ENCODE measurements around the gene PTPRR. TPM values are rescaled to one million over a fixed set of nuclear protein-coding genes. Genes with fewer than 3 reads are reported as not detected.

Gene PTPRR
- total RNA-seq, 1 donor from 2014 or later: under 0.01 TPM

DNA sequence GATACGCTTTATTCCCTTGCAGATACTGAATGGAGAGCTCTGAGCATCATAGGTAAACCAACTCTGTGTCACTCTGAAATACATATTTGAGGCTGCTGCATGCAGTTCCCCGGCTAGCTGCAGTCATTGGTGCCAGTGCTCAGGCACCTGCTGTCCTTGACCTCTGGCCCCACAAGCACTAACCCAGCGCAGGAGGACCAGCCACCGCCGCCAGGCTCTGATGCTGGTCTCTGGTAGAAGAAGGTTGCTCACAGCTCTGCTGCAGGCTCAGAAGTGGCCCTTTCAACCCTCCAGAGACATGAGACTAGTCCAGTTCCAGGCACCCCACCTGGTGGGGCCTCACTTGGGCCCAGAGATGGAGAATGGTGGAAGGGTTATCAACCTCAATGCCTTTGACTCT is 248.8 kb downstream of the PTPRR start:
- Histone ChIP-seq H3K27me3 (ENCODE audit: control insufficient read depth, insufficient read depth, low read length) (no peaks in the 10 kb centered on the region), H3K4me3 (ENCODE audit: low read depth, low read length) (no peak overlapping the region), H3K36me3 (ENCODE audit: control insufficient read depth, insufficient read depth, low read length) (no peaks in the 10 kb centered on the region)
- FAIRE-seq (no peak), DNase-seq (ENCODE audit: low read depth) (no peak)
- TF ChIP-seq, protein P1, sequence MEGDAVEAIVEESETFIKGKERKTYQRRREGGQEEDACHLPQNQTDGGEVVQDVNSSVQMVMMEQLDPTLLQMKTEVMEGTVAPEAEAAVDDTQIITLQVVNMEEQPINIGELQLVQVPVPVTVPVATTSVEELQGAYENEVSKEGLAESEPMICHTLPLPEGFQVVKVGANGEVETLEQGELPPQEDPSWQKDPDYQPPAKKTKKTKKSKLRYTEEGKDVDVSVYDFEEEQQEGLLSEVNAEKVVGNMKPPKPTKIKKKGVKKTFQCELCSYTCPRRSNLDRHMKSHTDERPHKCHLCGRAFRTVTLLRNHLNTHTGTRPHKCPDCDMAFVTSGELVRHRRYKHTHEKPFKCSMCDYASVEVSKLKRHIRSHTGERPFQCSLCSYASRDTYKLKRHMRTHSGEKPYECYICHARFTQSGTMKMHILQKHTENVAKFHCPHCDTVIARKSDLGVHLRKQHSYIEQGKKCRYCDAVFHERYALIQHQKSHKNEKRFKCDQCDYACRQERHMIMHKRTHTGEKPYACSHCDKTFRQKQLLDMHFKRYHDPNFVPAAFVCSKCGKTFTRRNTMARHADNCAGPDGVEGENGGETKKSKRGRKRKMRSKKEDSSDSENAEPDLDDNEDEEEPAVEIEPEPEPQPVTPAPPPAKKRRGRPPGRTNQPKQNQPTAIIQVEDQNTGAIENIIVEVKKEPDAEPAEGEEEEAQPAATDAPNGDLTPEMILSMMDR (IDR thresholded peaks at IDR 0.05; ENCODE audit: insufficient read depth, low read length, severe bottlenecking): no peak

DNA sequence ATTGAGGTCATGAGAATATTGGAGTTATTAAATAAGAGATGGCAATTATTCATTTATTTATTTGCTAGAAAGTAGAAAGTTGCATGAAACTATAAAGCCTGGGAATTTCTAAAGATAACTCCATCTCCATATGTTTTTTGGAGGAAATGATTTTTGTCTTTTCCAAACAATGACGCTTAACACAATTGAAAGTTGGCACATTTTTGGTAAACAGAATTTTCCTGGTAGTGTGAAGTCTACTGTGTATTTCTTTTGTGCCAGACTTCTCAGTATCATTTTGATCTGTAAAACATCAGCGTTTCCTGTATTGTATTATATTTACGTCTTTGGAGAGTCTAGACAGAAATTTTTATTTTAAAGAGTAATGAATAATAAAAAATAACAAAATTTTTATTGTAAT is 249.6 kb downstream of the PTPRR start:
- Histone ChIP-seq H3K36me3 (ENCODE audit: control insufficient read depth, insufficient read depth, low read length) (no peaks in the 10 kb centered on the region), H3K27me3 (ENCODE audit: control insufficient read depth, insufficient read depth, low read length) (no peaks in the 10 kb centered on the region), H3K4me3 (ENCODE audit: low read depth, low read length) (no peak overlapping the region)
- FAIRE-seq: no peak
- TF ChIP-seq, protein P1 (IDR thresholded peaks at IDR 0.05; ENCODE audit: insufficient read depth, low read length, severe bottlenecking): no peak
- no peak for DNase-seq (ENCODE audit: low read depth)

DNA sequence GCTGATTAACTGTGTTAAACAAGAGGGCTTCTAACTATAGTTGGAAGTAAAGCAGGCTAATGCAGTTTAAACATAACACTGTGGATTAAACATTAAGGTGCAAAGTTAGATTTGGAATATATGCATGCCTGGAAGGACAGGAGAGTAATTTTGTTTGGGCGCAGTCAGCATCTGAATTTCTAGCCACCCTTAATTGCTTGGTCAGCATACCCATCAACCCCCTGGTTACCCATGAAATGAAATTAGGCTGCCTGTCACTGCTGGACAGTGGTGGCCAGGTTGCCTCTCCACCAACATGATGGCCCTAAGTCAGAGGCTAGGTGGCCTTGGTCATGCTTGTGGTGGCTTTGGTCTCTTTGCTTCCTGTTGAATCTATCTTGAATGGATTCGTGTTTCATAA is 253.3 kb downstream of the PTPRR start:
- Histone ChIP-seq H3K4me3 (ENCODE audit: low read depth, low read length) (no peak overlapping the region), H3K27me3 (ENCODE audit: control insufficient read depth, insufficient read depth, low read length) (no peaks in the 10 kb centered on the region), H3K36me3 (ENCODE audit: control insufficient read depth, insufficient read depth, low read length) (no peaks in the 10 kb centered on the region)
- TF ChIP-seq, protein P1 (IDR thresholded peaks at IDR 0.05; ENCODE audit: insufficient read depth, low read length, severe bottlenecking): no peak
- DNase-seq (ENCODE audit: low read depth): no peak
- FAIRE-seq: no peak

DNA sequence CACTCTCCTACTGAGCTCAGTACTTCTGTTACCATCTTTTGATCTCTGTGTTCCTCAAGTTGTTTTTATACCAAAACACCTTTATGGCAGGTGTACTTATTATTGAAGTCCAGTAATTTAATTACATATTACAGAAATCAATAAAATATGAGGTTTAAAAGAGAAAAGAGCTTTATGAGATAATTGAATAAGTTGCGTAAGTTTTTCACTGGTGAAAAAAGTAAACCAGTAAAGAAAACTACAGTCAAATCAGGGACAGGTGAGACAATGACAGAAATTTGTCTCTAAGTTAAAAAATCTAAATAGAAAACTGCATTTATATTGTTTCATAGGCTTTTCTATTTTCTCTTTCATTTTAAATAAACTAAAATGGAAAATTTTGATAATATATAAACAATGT is 254.2 kb downstream of the PTPRR start:
- no peaks in the 10 kb centered on the region for H3K27me3 ChIP-seq (ENCODE audit: control insufficient read depth, insufficient read depth, low read length)
- H3K4me3 ChIP-seq (ENCODE audit: low read depth, low read length): no peak overlapping the region
- FAIRE-seq: no peak
- no peaks in the 10 kb centered on the region for H3K36me3 ChIP-seq (ENCODE audit: control insufficient read depth, insufficient read depth, low read length)
- DNase-seq (ENCODE audit: low read depth): no peak
- TF ChIP-seq, protein P1 (IDR thresholded peaks at IDR 0.05; ENCODE audit: insufficient read depth, low read length, severe bottlenecking): no peak

DNA sequence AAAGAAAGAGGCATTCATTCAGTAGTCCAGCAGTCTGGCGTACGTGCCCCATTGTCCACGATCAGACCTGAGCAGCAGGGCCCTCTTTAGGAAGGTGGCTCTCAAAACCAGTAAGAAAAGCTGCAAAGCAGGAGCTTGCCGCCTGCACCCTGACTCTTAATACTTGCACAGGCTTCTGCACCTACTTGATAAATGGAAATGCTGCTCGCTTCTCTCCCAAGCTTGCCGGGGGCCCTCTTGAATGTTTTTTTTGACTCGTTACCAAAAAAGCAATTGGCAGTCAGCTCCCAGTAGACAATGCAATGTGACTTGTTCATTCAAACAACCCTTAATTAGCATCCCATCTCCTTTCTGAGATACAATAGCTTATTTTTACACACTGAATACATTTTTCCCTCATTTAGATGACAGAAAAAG is 256.1 kb downstream of the PTPRR start:
- no peak for FAIRE-seq

DNA sequence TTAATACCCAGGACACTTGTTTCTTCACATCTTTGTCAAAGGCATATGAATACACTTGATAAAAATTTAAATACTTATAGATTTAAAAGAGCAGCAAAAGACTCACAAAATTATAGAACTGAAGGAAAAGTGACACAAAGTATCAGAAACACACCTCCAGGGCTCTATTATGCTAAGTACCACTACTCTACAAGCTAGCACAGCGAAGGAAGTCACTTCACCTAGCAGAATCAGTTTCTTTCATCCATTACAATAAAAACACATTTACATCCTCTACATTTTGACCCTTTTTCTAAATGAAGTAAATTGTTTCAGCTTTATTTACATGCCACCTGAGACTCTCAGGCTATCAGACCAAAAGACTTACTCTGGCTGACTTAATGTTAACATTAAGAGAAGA is 256.7 kb downstream of the PTPRR start:
- TF ChIP-seq, protein P1 (IDR thresholded peaks at IDR 0.05; ENCODE audit: insufficient read depth, low read length, severe bottlenecking): no peak
- H3K4me3 ChIP-seq (ENCODE audit: low read depth, low read length): no peak overlapping the region
- H3K36me3 ChIP-seq (ENCODE audit: control insufficient read depth, insufficient read depth, low read length): no peaks in the 10 kb centered on the region
- H3K27me3 ChIP-seq (ENCODE audit: control insufficient read depth, insufficient read depth, low read length): no peaks in the 10 kb centered on the region
- no peak for DNase-seq (ENCODE audit: low read depth)
- no peak for FAIRE-seq

More for the DNA sequence above, 256.1 kb downstream of the PTPRR start:
- Histone ChIP-seq H3K4me3 (ENCODE audit: low read depth, low read length) (no peak overlapping the region), H3K27me3 (ENCODE audit: control insufficient read depth, insufficient read depth, low read length) (no peaks in the 10 kb centered on the region), H3K36me3 (ENCODE audit: control insufficient read depth, insufficient read depth, low read length) (no peaks in the 10 kb centered on the region)
- TF ChIP-seq, protein P1 (IDR thresholded peaks at IDR 0.05; ENCODE audit: insufficient read depth, low read length, severe bottlenecking): no peak
- DNase-seq (ENCODE audit: low read depth): no peak
